HL-60 (cell line): ENCODE data around the gene SLC8A2.

Experiments
- DNase-seq, 2 experiments: peaks; one replicate each; pipeline ENCODE4 v3.0.0-alpha.2; 2010 to 2020; ENCODE audit warnings: low read depth in 1 of 2, low spot score in 1 of 2
- H3K27ac ChIP-seq: fragments of 250-450 bp; sonication (Bioruptor Pico); replicated peaks from 2 replicates; pipeline ENCODE4 v1.5.1; 2020; ENCODE audit warnings: mild to moderate bottlenecking, moderate library complexity
- H3K27me3 ChIP-seq: fragments of 250-450 bp; sonication (Bioruptor Pico); 2 replicates; pipeline ENCODE4 v1.5.1; 2021; ENCODE audit warnings: mild to moderate bottlenecking, moderate library complexity; ENCODE audit not compliant: insufficient read depth, poor library complexity, severe bottlenecking
- H3K4me3 ChIP-seq: replicated peaks from 2 replicates; pipeline ENCODE4 v1.5.1; 2011; ENCODE audit warnings: mild to moderate bottlenecking, control low read depth, low read length; ENCODE audit not compliant: insufficient read depth
- GABPA ChIP-seq: IDR thresholded peaks from 2 replicates; pipeline ENCODE4 v1.6.1; 2012; ENCODE audit warnings: low read depth
- POLR2AphosphoS5 ChIP-seq: IDR thresholded peaks from 2 replicates; pipeline ENCODE4 v1.6.1; 2012; ENCODE audit warnings: low read depth
- SPI1 ChIP-seq: IDR thresholded peaks from 2 replicates; pipeline ENCODE4 v1.6.1; 2012; ENCODE audit warnings: low read depth, mild to moderate bottlenecking, borderline replicate concordance
- TF ChIP-seq, protein P1 (sequence below): IDR thresholded peaks from 2 replicates; pipeline ENCODE4 v1.6.1; 2012; ENCODE audit warnings: low read depth; ENCODE audit not compliant: insufficient replicate concordance
- TF ChIP-seq, protein P2 (sequence below): IDR thresholded peaks from one replicate; pipeline ENCODE4 v1.5.1; 2011; ENCODE audit warnings: low read length, control low read depth, inconsistent platforms; ENCODE audit not compliant: insufficient read depth

SLC8A2 gene

DNA sequence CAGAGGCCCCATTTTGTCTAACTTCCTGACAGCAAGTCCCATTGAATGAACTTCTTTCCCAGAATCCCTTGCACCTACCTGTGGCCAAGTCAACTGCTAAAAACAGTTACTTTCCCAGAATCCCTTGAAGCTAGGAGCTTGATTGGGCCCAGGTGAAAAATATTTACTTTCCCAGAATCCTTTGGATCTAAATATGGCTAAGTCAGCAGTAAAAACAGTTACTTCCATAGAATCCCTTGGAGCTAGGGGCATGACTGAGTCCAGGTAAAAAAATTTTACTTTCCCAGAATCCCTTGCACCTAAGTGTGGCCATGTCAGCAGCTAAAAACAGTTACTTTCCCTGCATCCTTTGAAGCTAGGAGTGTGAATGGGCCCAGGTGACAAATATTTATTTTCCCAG lies 39.2 kb downstream of the SLC8A2 start:
- H3K27ac ChIP-seq = no peak overlapping the region
- H3K27me3 ChIP-seq = peaks cover 28% of the 10 kb centered on the region
- H3K4me3 ChIP-seq = no peak overlapping the region
- TF ChIP-seq SPI1 = no peak
- TF ChIP-seq, protein P1, sequence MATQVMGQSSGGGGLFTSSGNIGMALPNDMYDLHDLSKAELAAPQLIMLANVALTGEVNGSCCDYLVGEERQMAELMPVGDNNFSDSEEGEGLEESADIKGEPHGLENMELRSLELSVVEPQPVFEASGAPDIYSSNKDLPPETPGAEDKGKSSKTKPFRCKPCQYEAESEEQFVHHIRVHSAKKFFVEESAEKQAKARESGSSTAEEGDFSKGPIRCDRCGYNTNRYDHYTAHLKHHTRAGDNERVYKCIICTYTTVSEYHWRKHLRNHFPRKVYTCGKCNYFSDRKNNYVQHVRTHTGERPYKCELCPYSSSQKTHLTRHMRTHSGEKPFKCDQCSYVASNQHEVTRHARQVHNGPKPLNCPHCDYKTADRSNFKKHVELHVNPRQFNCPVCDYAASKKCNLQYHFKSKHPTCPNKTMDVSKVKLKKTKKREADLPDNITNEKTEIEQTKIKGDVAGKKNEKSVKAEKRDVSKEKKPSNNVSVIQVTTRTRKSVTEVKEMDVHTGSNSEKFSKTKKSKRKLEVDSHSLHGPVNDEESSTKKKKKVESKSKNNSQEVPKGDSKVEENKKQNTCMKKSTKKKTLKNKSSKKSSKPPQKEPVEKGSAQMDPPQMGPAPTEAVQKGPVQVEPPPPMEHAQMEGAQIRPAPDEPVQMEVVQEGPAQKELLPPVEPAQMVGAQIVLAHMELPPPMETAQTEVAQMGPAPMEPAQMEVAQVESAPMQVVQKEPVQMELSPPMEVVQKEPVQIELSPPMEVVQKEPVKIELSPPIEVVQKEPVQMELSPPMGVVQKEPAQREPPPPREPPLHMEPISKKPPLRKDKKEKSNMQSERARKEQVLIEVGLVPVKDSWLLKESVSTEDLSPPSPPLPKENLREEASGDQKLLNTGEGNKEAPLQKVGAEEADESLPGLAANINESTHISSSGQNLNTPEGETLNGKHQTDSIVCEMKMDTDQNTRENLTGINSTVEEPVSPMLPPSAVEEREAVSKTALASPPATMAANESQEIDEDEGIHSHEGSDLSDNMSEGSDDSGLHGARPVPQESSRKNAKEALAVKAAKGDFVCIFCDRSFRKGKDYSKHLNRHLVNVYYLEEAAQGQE = no peak
- no peak for TF ChIP-seq GABPA
- TF ChIP-seq POLR2AphosphoS5 = no peak
- DNase-seq = no peak

DNA sequence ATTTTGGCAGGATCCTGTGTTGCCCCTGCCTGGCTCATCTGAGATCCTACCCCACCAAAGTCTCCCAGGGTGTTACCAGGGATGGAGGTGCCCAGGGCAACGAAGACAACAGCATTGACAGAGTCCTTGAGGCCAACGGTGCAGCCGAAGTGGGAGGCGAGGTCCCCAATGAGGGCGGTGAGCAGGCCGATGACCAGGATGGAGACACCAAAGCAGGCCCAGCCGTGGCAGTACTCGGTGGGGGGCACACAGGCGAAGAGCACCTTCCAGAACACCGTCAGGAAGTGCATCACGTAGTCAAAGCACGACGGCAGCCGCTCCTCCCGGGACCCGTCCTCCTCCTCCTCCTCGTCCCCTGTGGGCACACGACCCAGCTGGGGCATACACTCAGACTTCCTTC lies 39.6 kb downstream of the SLC8A2 start:
- DNase-seq = no peak
- H3K4me3 ChIP-seq = no peak overlapping the region
- TF ChIP-seq, protein P2, sequence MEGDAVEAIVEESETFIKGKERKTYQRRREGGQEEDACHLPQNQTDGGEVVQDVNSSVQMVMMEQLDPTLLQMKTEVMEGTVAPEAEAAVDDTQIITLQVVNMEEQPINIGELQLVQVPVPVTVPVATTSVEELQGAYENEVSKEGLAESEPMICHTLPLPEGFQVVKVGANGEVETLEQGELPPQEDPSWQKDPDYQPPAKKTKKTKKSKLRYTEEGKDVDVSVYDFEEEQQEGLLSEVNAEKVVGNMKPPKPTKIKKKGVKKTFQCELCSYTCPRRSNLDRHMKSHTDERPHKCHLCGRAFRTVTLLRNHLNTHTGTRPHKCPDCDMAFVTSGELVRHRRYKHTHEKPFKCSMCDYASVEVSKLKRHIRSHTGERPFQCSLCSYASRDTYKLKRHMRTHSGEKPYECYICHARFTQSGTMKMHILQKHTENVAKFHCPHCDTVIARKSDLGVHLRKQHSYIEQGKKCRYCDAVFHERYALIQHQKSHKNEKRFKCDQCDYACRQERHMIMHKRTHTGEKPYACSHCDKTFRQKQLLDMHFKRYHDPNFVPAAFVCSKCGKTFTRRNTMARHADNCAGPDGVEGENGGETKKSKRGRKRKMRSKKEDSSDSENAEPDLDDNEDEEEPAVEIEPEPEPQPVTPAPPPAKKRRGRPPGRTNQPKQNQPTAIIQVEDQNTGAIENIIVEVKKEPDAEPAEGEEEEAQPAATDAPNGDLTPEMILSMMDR = no peak
- TF ChIP-seq GABPA = no peak
- TF ChIP-seq POLR2AphosphoS5 = no peak
- TF ChIP-seq, protein P1 = no peak
- no peak for TF ChIP-seq SPI1
- no peak overlapping the region for H3K27ac ChIP-seq
- H3K27me3 ChIP-seq = peaks cover 29% of the 10 kb centered on the region

DNA sequence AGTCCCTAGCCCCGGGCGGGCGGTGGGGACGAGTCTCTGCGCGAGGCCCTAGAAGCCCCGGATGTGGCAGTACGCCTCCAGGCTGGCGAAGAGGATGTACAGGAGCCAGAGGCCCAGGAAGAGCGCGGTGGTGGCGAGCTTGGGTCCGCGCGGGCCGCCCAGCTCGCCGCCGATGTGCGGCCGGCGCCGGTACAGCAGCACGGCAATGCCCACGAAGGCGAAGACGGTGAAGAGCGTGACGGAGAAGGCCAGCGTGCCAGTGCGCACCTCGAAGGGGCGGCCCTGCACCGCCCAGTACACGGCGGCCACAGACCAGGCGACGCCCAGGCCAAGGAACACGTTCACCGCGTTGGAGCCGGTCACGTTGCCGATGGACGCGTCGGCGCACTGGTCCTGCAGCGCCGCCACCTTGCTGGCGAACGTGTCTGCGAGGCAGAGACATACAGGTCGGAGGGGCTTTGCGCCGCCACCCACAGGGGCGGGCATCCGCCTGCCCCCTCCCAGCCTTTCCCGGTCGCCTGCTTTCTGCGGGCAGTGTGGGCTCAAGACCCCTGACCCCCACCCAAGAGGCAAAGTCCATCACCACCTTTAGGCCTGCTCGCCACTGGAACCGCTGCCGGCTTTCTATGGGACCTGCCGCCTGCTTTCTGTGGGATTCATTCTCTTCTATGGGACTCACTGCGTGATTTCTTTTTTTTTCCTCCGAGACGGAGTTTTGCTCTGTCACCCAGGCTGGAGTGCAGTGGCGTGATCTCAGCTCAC lies 41.5 kb downstream of the SLC8A2 start:
- TF ChIP-seq POLR2AphosphoS5 (no peak), SPI1 (no peak), GABPA (no peak)
- TF ChIP-seq, protein P1 = no peak
- TF ChIP-seq, protein P2 = no peak
- peak in 1 of 2 experiments; percentile 23 for DNase-seq
- Histone ChIP-seq H3K27ac (no peak overlapping the region), H3K27me3 (peaks cover 27% of the 10 kb centered on the region), H3K4me3 (no peak overlapping the region)
